HEK293 (cell line): ENCODE data around the gene CD84.

Source experiments
- CTCF ChIA-PET: fragments of 350-600 bp; formaldehyde crosslinking; extraction: SDS; loops from one replicate; lab custom pipeline; 2021; ENCODE audit warnings: antibody characterized with exemption; lab: Yijun Ruan, JAX
- POLR2A ChIA-PET: fragments of 300-600 bp; formaldehyde crosslinking; extraction: SDS; loops from one replicate; lab custom pipeline; 2020; ENCODE audit warnings: antibody characterized with exemption, inconsistent platforms; lab: Yijun Ruan, JAX
- H3K27ac ChIP-seq: fragments of 200-500 bp; sonication (Bioruptor generic); 2 replicates; pipeline ENCODE4 v1.5.1; 2014; ENCODE audit warnings: low read depth, low read length, control low read depth, inconsistent platforms; ENCODE audit errors: extremely low read depth
- H3K36me3 ChIP-seq, 2 experiments: fragments of 200-500 bp in 1 of 2; sonication (Bioruptor generic) in 1 of 2; 1 replicate in 1 of 2; 2 replicates in 1 of 2; pipeline ENCODE4 v1.5.1; 2014 to 2017; ENCODE audit warnings: inconsistent platforms in 2 of 2, low read length in 2 of 2; ENCODE audit not compliant: control insufficient read depth in 2 of 2, insufficient read depth in 1 of 2
- H3K4me1 ChIP-seq: fragments of 200-500 bp; sonication (Bioruptor generic); 2 replicates; pipeline ENCODE4 v1.5.1; 2014; ENCODE audit warnings: mild to moderate bottlenecking, low read length, inconsistent platforms; ENCODE audit not compliant: control insufficient read depth, insufficient read depth
- H3K4me3 ChIP-seq: 2 replicates; pipeline ENCODE4 v1.5.1; 2011; ENCODE audit warnings: low read depth, mild to moderate bottlenecking, control low read depth, low read length, moderate library complexity
- H3K9me3 ChIP-seq: fragments of 200-500 bp; sonication (Bioruptor generic); 2 replicates; pipeline ENCODE4 v1.5.1; 2014; ENCODE audit warnings: low read depth, low read length, inconsistent platforms; ENCODE audit not compliant: control insufficient read depth, insufficient read depth
- FEZF1 ChIP-seq: fragments of 450-650 bp; formaldehyde crosslinking; IDR thresholded peaks from 2 replicates; pipeline ENCODE4 v1.5.1; 2016; ENCODE audit warnings: missing biosample characterization, missing genetic modification characterization
- HOXD13 ChIP-seq: sonication (generic); formaldehyde crosslinking; IDR thresholded peaks from 2 replicates; pipeline ENCODE4 v1.8.0; 2022; ENCODE audit warnings: missing genetic modification reagents, borderline replicate concordance
- PRDM6 ChIP-seq: fragments of 450-650 bp; formaldehyde crosslinking; IDR thresholded peaks from 2 replicates; pipeline ENCODE4 v1.5.1; 2017; ENCODE audit warnings: missing biosample characterization, missing genetic modification characterization
- SP2 ChIP-seq: fragments of 450-650 bp; formaldehyde crosslinking; IDR thresholded peaks from 2 replicates; pipeline ENCODE4 v1.5.1; 2016; ENCODE audit warnings: missing biosample characterization, missing genetic modification characterization
- TRIM28 ChIP-seq: IDR thresholded peaks from 2 replicates; pipeline ENCODE4 v1.6.1; 2011; ENCODE audit warnings: low read length, control low read depth, borderline replicate concordance
- ZBTB1 ChIP-seq: fragments of 450-650 bp; formaldehyde crosslinking; IDR thresholded peaks from 2 replicates; pipeline ENCODE4 v1.5.1; 2016; ENCODE audit warnings: missing biosample characterization, missing genetic modification characterization
- ZBTB10 ChIP-seq: fragments of 450-650 bp; formaldehyde crosslinking; IDR thresholded peaks from 2 replicates; pipeline ENCODE4 v1.5.1; 2016; ENCODE audit warnings: missing biosample characterization, missing genetic modification characterization
- ZBTB26 ChIP-seq: fragments of 450-650 bp; formaldehyde crosslinking; optimal IDR thresholded peaks from 2 replicates; pipeline ENCODE3; 2016; ENCODE audit warnings: missing biosample characterization, mild to moderate bottlenecking, missing genetic modification characterization
- ZBTB8A ChIP-seq: fragments of 450-650 bp; formaldehyde crosslinking; IDR thresholded peaks from 2 replicates; pipeline ENCODE4 v1.5.1; 2016; ENCODE audit warnings: missing biosample characterization, missing genetic modification characterization
- ZEB2 ChIP-seq: fragments of 450-650 bp; formaldehyde crosslinking; IDR thresholded peaks from 2 replicates; pipeline ENCODE4 v1.5.1; 2016; ENCODE audit warnings: missing biosample characterization, missing genetic modification characterization
- ZFP37 ChIP-seq: fragments of 450-650 bp; formaldehyde crosslinking; IDR thresholded peaks from 2 replicates; pipeline ENCODE4 v1.5.1; 2016; ENCODE audit warnings: missing biosample characterization, missing genetic modification characterization
- ZIC2 ChIP-seq: fragments of 450-650 bp; formaldehyde crosslinking; IDR thresholded peaks from 2 replicates; pipeline ENCODE4 v1.5.1; 2016; ENCODE audit warnings: missing biosample characterization, missing genetic modification characterization
- ZNF221 ChIP-seq: fragments of 450-650 bp; formaldehyde crosslinking; IDR thresholded peaks from 2 replicates; pipeline ENCODE4 v1.5.1; 2017; ENCODE audit warnings: missing biosample characterization, missing genetic modification characterization, borderline replicate concordance
- ZNF335 ChIP-seq: fragments of 450-650 bp; formaldehyde crosslinking; conservative IDR thresholded peaks from 2 replicates; pipeline ENCODE4 v1.5.1; 2016; ENCODE audit warnings: missing biosample characterization, missing genetic modification characterization
- ZNF501 ChIP-seq: fragments of 450-650 bp; formaldehyde crosslinking; IDR thresholded peaks from 2 replicates; pipeline ENCODE4 v1.5.1; 2016; ENCODE audit warnings: missing biosample characterization, missing genetic modification characterization
- ZNF514 ChIP-seq: fragments of 450-650 bp; formaldehyde crosslinking; IDR thresholded peaks from 2 replicates; pipeline ENCODE4 v1.5.1; 2016; ENCODE audit warnings: missing biosample characterization, missing genetic modification characterization
- ZNF654 ChIP-seq: fragments of 450-650 bp; formaldehyde crosslinking; IDR thresholded peaks from 2 replicates; pipeline ENCODE4 v1.5.1; 2016; ENCODE audit warnings: low read depth, missing biosample characterization, missing genetic modification characterization
- TF ChIP-seq, protein P1 (sequence below): fragments of 450-650 bp; formaldehyde crosslinking; IDR thresholded peaks from 2 replicates; pipeline ENCODE4 v1.5.1; 2016; ENCODE audit warnings: missing biosample characterization, missing genetic modification characterization
- TF ChIP-seq, protein P2 (sequence below): fragments of 450-650 bp; formaldehyde crosslinking; IDR thresholded peaks from 2 replicates; pipeline ENCODE4 v1.5.1; 2016; ENCODE audit warnings: missing biosample characterization, missing genetic modification characterization, borderline replicate concordance

Gene CD84

GRCh38 chr1:160550572-160551034 lies 28.7 kb downstream of the CD84 start:
- no peak overlapping the region for H3K27ac ChIP-seq
- ChIA-PET POLR2A (no interaction called here), CTCF (interaction anchor here (0.9 kb wide), 2 partner anchors 52 to 63 kb away, joined by 4 read pairs; no protein-coding TSS in a partner anchor)
- no peak overlapping the region for H3K4me3 ChIP-seq
- H3K9me3 ChIP-seq: no peaks in the 10 kb centered on the region
- H3K36me3 ChIP-seq: no peaks in the 10 kb centered on the region
- TF ChIP-seq HOXD13 (CRISPR knock-in tag) (no peak), ZBTB26 (tag by site-specific recombination) (no peak), ZBTB1 (no peak), ZNF654 (tag by site-specific recombination) (no peak), ZNF501 (tag by site-specific recombination) (no peak), TRIM28 (no peak), ZBTB8A (tag by site-specific recombination) (no peak), PRDM6 (tag by site-specific recombination) (no peak), ZIC2 (tag by site-specific recombination) (no peak), SP2 (tag by site-specific recombination) (no peak), ZFP37 (tag by site-specific recombination) (no peak), ZNF514 (tag by site-specific recombination) (no peak), ZNF335 (no peak), ZEB2 (tag by site-specific recombination) (no peak), FEZF1 (no peak), ZBTB10 (tag by site-specific recombination) (no peak), ZNF221 (tag by site-specific recombination) (no peak)
- TF ChIP-seq, protein P1, sequence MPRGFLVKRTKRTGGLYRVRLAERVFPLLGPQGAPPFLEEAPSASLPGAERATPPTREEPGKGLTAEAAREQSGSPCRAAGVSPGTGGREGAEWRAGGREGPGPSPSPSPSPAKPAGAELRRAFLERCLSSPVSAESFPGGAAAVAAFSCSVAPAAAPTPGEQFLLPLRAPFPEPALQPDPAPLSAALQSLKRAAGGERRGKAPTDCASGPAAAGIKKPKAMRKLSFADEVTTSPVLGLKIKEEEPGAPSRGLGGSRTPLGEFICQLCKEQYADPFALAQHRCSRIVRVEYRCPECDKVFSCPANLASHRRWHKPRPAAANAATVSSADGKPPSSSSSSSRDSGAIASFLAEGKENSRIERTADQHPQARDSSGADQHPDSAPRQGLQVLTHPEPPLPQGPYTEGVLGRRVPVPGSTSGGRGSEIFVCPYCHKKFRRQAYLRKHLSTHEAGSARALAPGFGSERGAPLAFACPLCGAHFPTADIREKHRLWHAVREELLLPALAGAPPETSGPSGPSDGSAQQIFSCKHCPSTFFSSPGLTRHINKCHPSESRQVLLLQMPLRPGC (tag by site-specific recombination): no peak
- TF ChIP-seq, protein P2, sequence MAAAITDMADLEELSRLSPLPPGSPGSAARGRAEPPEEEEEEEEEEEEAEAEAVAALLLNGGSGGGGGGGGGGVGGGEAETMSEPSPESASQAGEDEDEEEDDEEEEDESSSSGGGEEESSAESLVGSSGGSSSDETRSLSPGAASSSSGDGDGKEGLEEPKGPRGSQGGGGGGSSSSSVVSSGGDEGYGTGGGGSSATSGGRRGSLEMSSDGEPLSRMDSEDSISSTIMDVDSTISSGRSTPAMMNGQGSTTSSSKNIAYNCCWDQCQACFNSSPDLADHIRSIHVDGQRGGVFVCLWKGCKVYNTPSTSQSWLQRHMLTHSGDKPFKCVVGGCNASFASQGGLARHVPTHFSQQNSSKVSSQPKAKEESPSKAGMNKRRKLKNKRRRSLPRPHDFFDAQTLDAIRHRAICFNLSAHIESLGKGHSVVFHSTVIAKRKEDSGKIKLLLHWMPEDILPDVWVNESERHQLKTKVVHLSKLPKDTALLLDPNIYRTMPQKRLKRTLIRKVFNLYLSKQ: no peak
- H3K4me1 ChIP-seq: no peaks in the 10 kb centered on the region
